Smooth muscle cell of the brain vasculature (primary cell): ENCODE results near the gene PRR5L.

Source experiments
- DNase-seq: peaks from one replicate; pipeline ENCODE4 v3.0.0-alpha.2; 2012; ENCODE audit warnings: low read depth, low spot score

Gene PRR5L

GRCh38 chr11:36295926-36296325, at the start of gene PRR5L:
PRR5L (plus strand) TSS chr11:36296288; CDS start chr11:36401122, 104,834 bp downstream.
- DNase-seq: no peak

DNA sequence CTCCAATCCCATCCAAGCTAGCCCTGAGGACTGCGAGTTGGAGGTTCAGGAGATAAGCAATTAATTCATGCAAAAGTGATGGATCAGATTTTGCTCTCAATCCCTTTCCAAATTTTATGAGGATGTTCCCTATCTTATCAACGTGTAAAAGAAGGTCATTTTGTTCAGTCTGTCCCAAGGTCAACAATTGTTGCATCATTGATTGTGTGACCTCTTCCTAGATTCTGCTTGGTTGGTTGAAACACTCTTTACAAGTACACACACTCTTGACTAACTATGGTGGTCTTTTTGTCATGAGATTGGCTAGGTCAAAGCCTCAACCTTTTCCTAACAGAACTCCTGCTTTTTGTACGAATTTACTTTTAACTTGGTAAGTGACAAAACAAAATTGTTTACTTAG, 48.6 kb upstream of the PRR5L start:
- no peak for DNase-seq

DNA sequence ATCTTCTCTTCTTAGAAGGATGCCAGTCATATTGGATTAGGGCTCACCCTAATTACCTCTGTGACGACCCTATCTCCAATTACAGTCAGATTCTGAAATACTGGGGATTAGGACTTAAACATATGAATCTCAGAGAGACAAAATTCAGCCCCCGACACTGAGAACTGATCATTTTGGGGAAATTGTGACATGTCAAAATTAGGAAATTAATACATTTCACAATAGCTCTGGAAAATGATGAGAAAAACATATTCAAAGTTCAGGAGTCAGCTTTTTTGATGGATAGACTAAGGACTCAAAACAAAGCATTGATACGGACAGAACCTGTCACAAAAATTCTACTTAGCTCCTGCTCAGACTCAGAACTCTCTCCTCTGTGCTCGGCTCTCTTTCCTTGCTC, 47.7 kb upstream of the PRR5L start:
- DNase-seq: no peak

DNA sequence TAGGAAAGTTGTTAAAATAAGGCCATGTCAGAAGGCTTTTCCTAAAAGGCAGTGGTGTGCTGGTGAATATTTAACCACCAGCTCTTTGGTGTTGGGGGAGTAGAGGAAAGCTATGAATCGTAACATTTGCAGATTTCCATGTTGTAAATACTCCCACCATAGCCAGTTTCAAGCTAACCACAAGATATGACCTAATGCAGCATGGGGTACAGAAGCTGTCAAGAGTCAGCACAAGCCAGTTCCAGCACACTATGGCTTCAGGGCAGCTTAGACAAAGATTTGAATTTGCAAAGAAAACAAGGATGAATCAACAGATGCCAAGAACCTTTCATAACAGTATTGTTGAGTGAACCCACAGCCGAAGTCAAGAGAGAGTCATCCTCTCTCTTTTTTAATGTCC, 46.8 kb upstream of the PRR5L start:
- DNase-seq: peak; percentile 78

GRCh38 chr11:36251823-36252222, 44.3 kb upstream of the PRR5L start:
- no peak for DNase-seq

- no peak for DNase-seq
These were observed 42.9 kb upstream of the PRR5L start for GRCh38 chr11:36253238-36253637.

DNA sequence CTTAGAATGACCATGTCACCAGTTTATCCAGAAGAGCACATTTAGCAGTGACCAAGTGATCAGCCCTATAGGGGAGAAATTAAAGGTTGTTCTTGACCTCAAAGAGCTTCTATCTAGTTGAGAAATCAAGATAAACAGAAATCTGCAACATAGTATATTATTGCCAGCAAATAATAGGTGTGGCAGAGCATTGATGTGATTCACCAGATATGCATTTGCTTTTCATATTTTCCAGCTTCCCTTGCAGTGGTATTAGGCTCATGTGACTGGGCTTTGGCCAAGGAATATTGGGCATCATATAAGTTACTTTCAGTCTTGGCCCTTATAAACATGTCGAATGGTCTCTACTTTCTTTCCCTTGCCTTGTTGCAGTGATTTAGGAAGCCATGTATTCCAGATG, 41.4 kb upstream of the PRR5L start:
- DNase-seq: no peak

- no peak for DNase-seq
These were observed 38.7 kb upstream of the PRR5L start for GRCh38 chr11:36257351-36257750.

DNA sequence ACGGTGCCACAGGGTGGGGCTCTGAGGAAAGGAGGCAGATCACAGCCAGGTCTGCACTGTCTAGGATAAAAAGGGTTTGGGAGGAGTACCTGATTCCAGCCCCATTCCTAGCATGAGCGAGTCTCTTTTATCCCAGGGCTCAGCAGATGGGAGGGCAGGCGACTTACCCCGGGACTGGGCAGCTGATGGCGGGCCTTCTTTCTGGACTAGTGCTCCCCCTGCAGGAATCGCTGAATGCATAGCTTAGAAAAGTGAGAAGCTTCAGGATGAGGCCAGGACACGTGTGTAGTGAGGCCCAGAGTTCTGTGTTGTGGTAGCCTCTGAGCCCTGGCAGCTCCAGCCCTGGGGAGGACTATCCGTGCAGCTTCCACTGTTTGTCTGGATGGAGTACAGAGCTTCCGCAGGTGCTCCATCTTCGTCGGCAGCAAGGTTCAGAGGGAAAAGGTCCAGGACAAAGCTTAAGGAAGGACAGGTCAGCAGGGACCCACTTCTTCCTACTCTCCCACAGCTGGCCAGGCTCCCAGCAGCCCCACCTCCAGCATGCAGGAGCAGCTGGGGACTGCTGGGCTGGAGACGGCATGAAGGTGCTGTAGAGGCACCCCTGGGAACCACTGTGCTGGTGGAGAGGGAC, 37.2 kb upstream of the PRR5L start:
- DNase-seq: peak; percentile 44

GRCh38 chr11:36261094-36261493, 35.0 kb upstream of the PRR5L start:
- DNase-seq: no peak

- DNase-seq: no peak
These were observed 31.8 kb upstream of the PRR5L start for GRCh38 chr11:36264011-36264972.

DNA sequence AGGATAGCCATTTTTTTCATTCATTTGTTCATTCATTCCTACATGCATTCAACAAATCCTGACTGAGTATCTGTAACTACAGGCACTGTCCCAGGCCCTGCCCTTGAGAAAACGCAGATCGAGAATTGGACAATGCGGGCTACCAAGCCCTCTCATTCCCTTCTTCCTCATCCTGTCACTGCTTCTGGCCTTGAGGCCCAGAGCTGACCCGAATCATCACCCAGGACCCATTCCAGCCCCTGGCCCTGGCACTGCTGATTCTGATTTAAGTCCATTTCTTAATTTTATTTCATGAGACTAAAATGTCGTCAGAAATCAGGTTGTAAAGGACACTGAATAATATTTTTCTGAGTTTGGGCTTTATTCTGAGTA, 31.1 kb upstream of the PRR5L start:
- no peak for DNase-seq

DNA sequence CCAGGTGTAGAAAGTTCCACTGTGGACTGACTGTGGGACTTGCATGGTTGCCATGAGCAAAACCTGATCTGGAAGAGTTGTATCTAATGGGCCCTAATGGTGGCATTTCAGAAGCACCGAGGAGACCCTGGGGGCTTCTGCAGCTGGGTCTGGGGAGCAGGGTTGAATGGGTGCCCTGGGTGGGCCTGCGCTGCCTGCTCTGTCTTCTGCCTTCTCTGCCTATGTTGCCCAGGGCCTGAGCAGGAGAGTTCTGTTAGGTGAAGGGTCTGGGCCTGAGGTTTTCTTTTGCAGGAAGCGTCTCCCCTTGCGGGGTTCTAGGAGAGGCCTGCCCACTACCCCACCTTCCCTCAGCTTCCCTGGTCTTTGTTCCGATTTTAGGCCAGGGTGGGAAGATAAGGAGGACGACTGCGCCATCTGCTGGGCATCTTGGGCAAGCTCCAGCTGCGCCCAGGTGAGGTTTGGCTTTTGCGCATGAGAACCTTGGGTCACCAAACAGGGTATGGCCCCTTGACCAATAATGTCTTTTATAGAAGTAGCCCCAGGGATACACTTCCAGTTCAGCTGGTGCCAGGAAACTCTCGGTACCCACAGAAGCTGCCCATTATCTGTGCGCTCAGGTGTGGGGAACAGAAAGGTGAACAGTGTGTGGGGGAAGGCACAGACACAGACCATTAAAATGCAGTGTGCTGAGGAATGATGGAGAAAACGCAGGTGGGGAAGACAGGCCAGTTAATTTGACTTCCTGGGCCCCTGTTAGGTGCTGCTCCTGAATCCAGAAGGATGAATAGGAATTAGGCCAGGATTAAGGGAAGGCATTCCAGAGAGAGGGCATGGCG, 30.1 kb upstream of the PRR5L start:
- no peak for DNase-seq

GRCh38 chr11:36266767-36267166, 29.3 kb upstream of the PRR5L start:
- DNase-seq: no peak

DNA sequence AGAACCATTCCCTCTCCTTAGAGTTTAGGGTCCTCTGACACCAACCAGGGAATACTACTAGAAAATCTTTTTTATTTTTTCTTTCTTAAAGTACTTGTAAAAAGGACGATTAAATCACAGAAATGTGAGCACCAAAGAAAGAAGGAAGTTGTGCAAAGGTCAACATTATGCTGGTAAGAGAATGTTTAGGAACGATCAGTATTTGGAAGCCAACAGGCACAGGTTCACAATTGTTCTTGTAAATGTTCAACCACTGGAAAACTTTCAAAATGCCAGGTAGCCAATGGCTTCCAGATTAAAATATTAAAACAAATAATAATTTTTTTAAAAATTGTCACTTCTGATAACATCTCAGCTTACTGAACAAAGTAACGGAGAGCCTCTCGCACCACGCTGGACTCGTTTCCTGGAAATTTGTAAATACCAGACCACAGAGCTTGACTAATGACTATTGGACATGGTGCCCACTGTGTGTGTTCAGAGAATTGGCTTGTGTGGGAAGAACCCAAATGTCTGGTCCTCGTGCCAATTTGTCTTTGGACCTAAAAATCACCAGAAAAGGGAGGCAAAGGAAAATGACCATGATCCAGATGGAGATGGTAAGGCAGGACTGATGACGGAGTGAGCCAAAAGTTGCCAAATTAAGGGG, 27.6 kb upstream of the PRR5L start:
- no peak for DNase-seq

DNA sequence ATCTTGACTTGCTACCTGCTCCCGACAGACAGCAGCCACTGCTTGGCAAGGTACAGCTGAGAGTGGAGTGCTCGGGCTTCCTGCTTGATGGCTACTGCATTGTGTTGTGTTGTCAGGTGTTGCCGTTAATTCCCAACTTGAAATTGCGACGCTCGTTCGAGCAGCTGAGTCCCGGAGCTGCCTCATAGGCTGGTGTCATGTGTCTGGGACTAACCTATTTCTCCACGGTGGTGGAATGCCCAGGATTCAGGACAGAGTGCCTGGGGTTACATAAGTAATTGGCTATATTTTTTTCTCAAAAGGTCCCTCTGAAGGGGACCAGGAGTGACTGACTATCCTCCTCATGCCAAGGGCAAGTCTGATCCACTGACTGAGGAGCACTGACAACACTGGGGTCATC, 25.4 kb upstream of the PRR5L start:
- no peak for DNase-seq

- DNase-seq: no peak
These were observed 24.2 kb upstream of the PRR5L start for GRCh38 chr11:36271794-36272407.

DNA sequence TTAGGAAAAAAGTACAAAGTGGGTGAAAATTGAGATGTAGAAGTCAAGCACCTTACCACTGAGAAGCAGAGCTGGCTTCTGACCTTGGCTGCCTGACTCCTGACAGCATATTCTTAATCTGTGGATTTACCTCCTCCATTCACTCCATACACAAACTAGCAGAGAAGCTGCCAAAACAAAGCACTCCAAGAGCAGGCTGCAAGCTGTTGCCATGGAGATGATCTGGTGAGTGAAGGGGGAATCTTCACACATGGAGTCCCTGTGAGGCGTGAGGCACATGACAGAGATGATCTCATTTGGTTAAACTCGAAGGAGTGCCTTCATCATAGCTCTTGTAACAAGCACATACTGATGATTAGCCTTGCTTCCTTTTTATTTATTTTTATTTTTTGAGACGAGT, 23.0 kb upstream of the PRR5L start:
- no peak for DNase-seq

GRCh38 chr11:36274414-36274813, 21.7 kb upstream of the PRR5L start:
- no peak for DNase-seq

GRCh38 chr11:36278531-36279282, 17.4 kb upstream of the PRR5L start:
- no peak for DNase-seq

GRCh38 chr11:36280531-36280930, 15.6 kb upstream of the PRR5L start:
- no peak for DNase-seq
